Measurements from ENCODE around the gene TSHZ3. TPM values are rescaled to one million over a fixed set of nuclear protein-coding genes. Genes with fewer than 3 reads are reported as not detected.

The TSHZ3 gene
- total and polyA plus RNA-seq, 2 donors, result 0.28 to 1.1 TPM

DNA sequence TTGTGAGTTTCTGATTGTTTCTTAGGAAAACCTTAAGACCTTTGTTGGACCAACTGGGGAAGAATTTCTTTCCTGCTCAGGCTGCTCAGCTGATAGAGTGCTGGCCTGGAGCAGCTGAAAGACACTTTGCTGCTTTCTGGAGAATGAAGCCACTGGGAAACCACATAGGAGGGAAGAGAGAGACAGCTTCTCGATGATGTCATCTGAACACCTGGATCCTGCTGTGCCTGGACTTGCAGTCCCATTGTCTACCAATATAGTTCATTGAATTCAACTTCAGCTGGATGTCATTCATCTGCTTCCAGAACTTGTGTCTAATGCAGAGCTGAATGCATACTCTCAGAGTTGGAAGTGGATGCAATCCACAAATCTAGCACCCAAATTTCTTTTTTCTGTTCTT is 34.3 kb upstream of the TSHZ3 start:
- Histone ChIP-seq H3K4me1 (ENCODE audit: control insufficient read depth in 2 of 2, insufficient read depth in 2 of 2, low read length in 2 of 2) (no peaks in the 10 kb centered on the region), H3K27ac (ENCODE audit: low read depth in 1 of 2, low read length in 1 of 2) (no peak overlapping the region), H3K9me3 (ENCODE audit: control insufficient read depth in 2 of 2, insufficient read depth in 1 of 2, low read length in 1 of 2) (no peaks in the 10 kb centered on the region), H3K36me3 (ENCODE audit: control insufficient read depth in 2 of 2, insufficient read depth in 2 of 2, low read length in 1 of 2) (no peaks in the 10 kb centered on the region), H3K27me3 (ENCODE audit: control insufficient read depth in 2 of 2, insufficient read depth in 1 of 2, low read length in 1 of 2) (no peaks in the 10 kb centered on the region), H3K4me3 (ENCODE audit: low read length in 2 of 2) (no peak overlapping the region)
- WGBS, result 80% methylated on average over 1 of the region's 1 CpG
- DNase-seq (ENCODE audit: low read depth in 6 of 9, low spot score in 9 of 9), result no peak

DNA sequence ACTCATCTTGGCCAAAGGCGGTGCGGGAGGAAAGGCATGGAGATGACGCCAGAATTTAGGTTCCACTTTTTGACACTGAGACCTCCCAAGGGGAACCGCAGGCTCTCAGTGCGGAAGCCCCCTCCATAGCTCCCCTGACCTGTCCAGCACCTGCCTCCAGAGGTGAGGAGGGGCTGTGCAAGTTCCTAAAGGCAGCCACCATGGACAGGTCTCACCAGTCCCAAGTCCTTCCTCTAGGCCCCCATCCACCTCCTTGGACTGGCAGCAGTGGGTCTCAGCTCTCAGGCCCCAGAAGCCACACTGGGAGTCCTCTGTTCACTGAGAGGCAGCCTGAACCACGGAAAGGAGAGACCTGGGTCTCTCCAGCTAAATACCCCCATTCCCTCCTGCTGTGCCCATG is 31.6 kb upstream of the TSHZ3 start:
- Histone ChIP-seq H3K9me3 (ENCODE audit: control insufficient read depth in 2 of 2, insufficient read depth in 1 of 2, low read length in 1 of 2) (no peaks in the 10 kb centered on the region), H3K4me3 (ENCODE audit: low read length in 2 of 2) (no peak overlapping the region), H3K27me3 (ENCODE audit: control insufficient read depth in 2 of 2, insufficient read depth in 1 of 2, low read length in 1 of 2) (no peaks in the 10 kb centered on the region), H3K27ac (ENCODE audit: low read depth in 1 of 2, low read length in 1 of 2) (no peak overlapping the region), H3K4me1 (ENCODE audit: control insufficient read depth in 2 of 2, insufficient read depth in 2 of 2, low read length in 2 of 2) (no peaks in the 10 kb centered on the region), H3K36me3 (ENCODE audit: control insufficient read depth in 2 of 2, insufficient read depth in 2 of 2, low read length in 1 of 2) (no peaks in the 10 kb centered on the region)
- WGBS, result 94% methylated on average over 6 of the region's 6 CpGs
- DNase-seq (ENCODE audit: low read depth in 6 of 9, low spot score in 9 of 9), result no peak

GRCh38 chr19:31378404-31378803 is 29.2 kb upstream of the TSHZ3 start:
- WGBS, result 60% methylated on average over 4 of the region's 4 CpGs
- H3K36me3 ChIP-seq (ENCODE audit: control insufficient read depth in 2 of 2, insufficient read depth in 2 of 2, low read length in 1 of 2), result no peaks in the 10 kb centered on the region
- DNase-seq (ENCODE audit: low read depth in 6 of 9, low spot score in 9 of 9), result no peak
- H3K27ac ChIP-seq (ENCODE audit: low read depth in 1 of 2, low read length in 1 of 2), result no peak overlapping the region
- H3K4me1 ChIP-seq (ENCODE audit: control insufficient read depth in 2 of 2, insufficient read depth in 2 of 2, low read length in 2 of 2), result no peaks in the 10 kb centered on the region
- H3K9me3 ChIP-seq (ENCODE audit: control insufficient read depth in 2 of 2, insufficient read depth in 1 of 2, low read length in 1 of 2), result no peaks in the 10 kb centered on the region
- peaks cover 0 to 5% of the 10 kb centered on the region in 2 donors for H3K27me3 ChIP-seq (ENCODE audit: control insufficient read depth in 2 of 2, insufficient read depth in 1 of 2, low read length in 1 of 2)
- no peak overlapping the region for H3K4me3 ChIP-seq (ENCODE audit: low read length in 2 of 2)

- Histone ChIP-seq H3K27me3 (ENCODE audit: control insufficient read depth in 2 of 2, insufficient read depth in 1 of 2, low read length in 1 of 2) (peaks cover 0 to 5% of the 10 kb centered on the region in 2 donors), H3K27ac (ENCODE audit: low read depth in 1 of 2, low read length in 1 of 2) (no peak overlapping the region), H3K9me3 (ENCODE audit: control insufficient read depth in 2 of 2, insufficient read depth in 1 of 2, low read length in 1 of 2) (no peaks in the 10 kb centered on the region), H3K36me3 (ENCODE audit: control insufficient read depth in 2 of 2, insufficient read depth in 2 of 2, low read length in 1 of 2) (no peaks in the 10 kb centered on the region), H3K4me3 (ENCODE audit: low read length in 2 of 2) (no peak overlapping the region), H3K4me1 (ENCODE audit: control insufficient read depth in 2 of 2, insufficient read depth in 2 of 2, low read length in 2 of 2) (no peaks in the 10 kb centered on the region)
- WGBS, result 91% methylated on average over 1 of the region's 1 CpG
- no peak for DNase-seq (ENCODE audit: low read depth in 6 of 9, low spot score in 9 of 9)
Observed at GRCh38 chr19:31377736-31378135, 28.5 kb upstream of the TSHZ3 start.

DNA sequence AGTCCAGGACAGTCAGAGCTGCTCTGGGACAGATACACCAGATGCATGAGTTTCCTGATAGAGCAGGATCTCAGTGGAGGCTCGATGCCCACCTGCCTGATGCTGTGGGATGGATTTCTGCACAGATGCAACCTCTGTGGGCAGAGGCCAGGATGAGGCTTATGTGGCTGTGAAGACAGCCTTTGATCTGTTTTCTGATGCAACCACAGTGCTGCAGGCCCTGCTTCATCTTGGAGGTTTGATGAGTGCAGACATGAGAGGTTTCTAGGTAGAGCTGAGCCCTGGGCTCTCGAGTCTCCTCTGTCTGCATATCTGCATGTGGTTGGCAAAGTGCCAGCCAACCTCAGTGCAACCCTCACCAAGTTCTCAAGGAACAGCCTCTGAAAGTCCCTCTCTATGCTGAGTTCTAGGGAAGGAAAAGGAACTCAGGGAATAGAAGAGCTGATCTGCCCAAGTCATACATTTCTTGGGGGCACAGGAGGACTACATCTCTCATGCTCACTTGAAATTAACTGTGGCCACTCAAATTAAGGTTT is 23.1 kb upstream of the TSHZ3 start:
- Histone ChIP-seq H3K4me1 (ENCODE audit: control insufficient read depth in 2 of 2, insufficient read depth in 2 of 2, low read length in 2 of 2) (peaks cover 3 to 6% of the 10 kb centered on the region in 2 donors), H3K27ac (ENCODE audit: low read depth in 1 of 2, low read length in 1 of 2) (no peak overlapping the region), H3K27me3 (ENCODE audit: control insufficient read depth in 2 of 2, insufficient read depth in 1 of 2, low read length in 1 of 2) (peaks cover 0 to 5% of the 10 kb centered on the region in 2 donors), H3K4me3 (ENCODE audit: low read length in 2 of 2) (no peak overlapping the region), H3K36me3 (ENCODE audit: control insufficient read depth in 2 of 2, insufficient read depth in 2 of 2, low read length in 1 of 2) (no peaks in the 10 kb centered on the region), H3K9me3 (ENCODE audit: control insufficient read depth in 2 of 2, insufficient read depth in 1 of 2, low read length in 1 of 2) (no peaks in the 10 kb centered on the region)
- DNase-seq (ENCODE audit: low read depth in 6 of 9, low spot score in 9 of 9), result peak in 1 of 9 donors; percentile 47
- WGBS, result under 1% methylated on average over 2 of the region's 2 CpGs

DNA sequence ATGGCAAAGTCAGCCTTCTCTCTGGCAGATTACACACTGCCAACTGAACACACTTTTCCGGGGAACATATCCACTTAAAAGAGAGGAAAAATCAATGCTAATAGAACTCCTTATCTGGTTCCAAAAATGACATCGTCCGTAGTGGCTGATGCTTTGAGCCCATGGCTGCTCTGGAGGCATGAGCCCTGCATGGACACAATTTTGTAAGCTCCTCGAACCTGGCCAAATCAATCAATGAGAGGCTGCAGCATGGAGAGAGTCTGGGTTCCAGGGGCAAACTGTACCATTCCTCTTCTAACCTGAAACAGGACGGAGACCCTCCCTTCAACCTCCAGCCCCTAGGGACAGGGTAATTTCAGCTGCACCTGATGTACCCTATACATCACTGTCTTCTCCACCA is 21.0 kb upstream of the TSHZ3 start:
- no peak overlapping the region for H3K27ac ChIP-seq (ENCODE audit: low read depth in 1 of 2, low read length in 1 of 2)
- no peaks in the 10 kb centered on the region for H3K9me3 ChIP-seq (ENCODE audit: control insufficient read depth in 2 of 2, insufficient read depth in 1 of 2, low read length in 1 of 2)
- H3K4me3 ChIP-seq (ENCODE audit: low read length in 2 of 2), result no peak overlapping the region
- peaks cover 0 to 9% of the 10 kb centered on the region in 2 donors for H3K27me3 ChIP-seq (ENCODE audit: control insufficient read depth in 2 of 2, insufficient read depth in 1 of 2, low read length in 1 of 2)
- H3K4me1 ChIP-seq (ENCODE audit: control insufficient read depth in 2 of 2, insufficient read depth in 2 of 2, low read length in 2 of 2), result peaks cover 3 to 6% of the 10 kb centered on the region in 2 donors
- no peak for DNase-seq (ENCODE audit: low read depth in 6 of 9, low spot score in 9 of 9)
- 93% methylated on average over 5 of the region's 5 CpGs for WGBS
- no peaks in the 10 kb centered on the region for H3K36me3 ChIP-seq (ENCODE audit: control insufficient read depth in 2 of 2, insufficient read depth in 2 of 2, low read length in 1 of 2)

DNA sequence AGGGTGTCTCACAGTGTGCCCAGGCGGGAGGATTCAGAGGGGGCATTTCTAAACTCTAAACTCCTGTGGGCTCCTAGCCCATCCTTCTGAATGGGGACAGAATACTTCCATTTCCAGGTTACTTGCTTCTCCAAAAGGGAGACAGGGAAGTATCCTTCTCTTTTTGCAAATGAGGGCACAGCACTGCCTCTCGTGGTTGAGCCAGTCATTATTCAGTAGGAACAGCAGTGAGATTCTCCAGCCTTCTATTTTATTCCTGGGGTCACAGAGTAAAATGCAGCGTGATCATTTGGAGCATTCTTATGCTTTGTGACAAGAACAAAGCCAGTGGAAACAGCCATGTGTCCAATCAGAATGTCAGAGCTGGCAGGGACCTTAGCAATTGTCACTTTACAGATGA is 15.7 kb upstream of the TSHZ3 start:
- H3K4me3 ChIP-seq (ENCODE audit: low read length in 2 of 2), result no peak overlapping the region
- DNase-seq (ENCODE audit: low read depth in 6 of 9, low spot score in 9 of 9), result no peak
- H3K27ac ChIP-seq (ENCODE audit: low read depth in 1 of 2, low read length in 1 of 2), result no peak overlapping the region
- H3K27me3 ChIP-seq (ENCODE audit: control insufficient read depth in 2 of 2, insufficient read depth in 1 of 2, low read length in 1 of 2), result peaks cover 5 to 14% of the 10 kb centered on the region in 2 donors
- H3K4me1 ChIP-seq (ENCODE audit: control insufficient read depth in 2 of 2, insufficient read depth in 2 of 2, low read length in 2 of 2), result no peaks in the 10 kb centered on the region
- H3K36me3 ChIP-seq (ENCODE audit: control insufficient read depth in 2 of 2, insufficient read depth in 2 of 2, low read length in 1 of 2), result no peaks in the 10 kb centered on the region
- 75% methylated on average over 3 of the region's 3 CpGs for WGBS
- no peaks in the 10 kb centered on the region for H3K9me3 ChIP-seq (ENCODE audit: control insufficient read depth in 2 of 2, insufficient read depth in 1 of 2, low read length in 1 of 2)

DNA sequence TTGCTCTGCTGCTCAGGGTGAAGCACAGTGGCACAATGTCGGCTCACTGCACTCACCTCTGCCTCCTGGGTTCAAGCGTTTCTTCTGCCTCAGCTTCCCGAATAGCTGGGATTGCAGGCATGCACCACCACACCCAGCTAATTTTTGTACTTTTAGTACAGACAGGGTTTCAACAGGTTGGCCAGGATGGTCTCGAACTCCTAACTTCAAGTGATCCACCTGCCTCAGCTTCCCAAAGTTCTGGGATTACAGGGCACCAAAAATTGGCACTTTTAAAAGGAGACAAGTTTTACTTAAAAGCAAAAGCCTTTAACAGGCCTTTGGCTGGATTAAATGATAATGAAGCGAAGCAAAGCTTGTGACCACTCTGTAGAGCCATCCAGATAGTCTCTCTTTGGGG is 12.5 kb upstream of the TSHZ3 start:
- DNase-seq (ENCODE audit: low read depth in 6 of 9, low spot score in 9 of 9), result no peak
- H3K27me3 ChIP-seq (ENCODE audit: control insufficient read depth in 2 of 2, insufficient read depth in 1 of 2, low read length in 1 of 2), result peaks cover 13 to 39% of the 10 kb centered on the region in 2 donors
- no peaks in the 10 kb centered on the region for H3K9me3 ChIP-seq (ENCODE audit: control insufficient read depth in 2 of 2, insufficient read depth in 1 of 2, low read length in 1 of 2)
- no peaks in the 10 kb centered on the region for H3K4me1 ChIP-seq (ENCODE audit: control insufficient read depth in 2 of 2, insufficient read depth in 2 of 2, low read length in 2 of 2)
- H3K4me3 ChIP-seq (ENCODE audit: low read length in 2 of 2), result no peak overlapping the region
- WGBS, result 93% methylated on average over 5 of the region's 5 CpGs
- no peak overlapping the region for H3K27ac ChIP-seq (ENCODE audit: low read depth in 1 of 2, low read length in 1 of 2)
- no peaks in the 10 kb centered on the region for H3K36me3 ChIP-seq (ENCODE audit: control insufficient read depth in 2 of 2, insufficient read depth in 2 of 2, low read length in 1 of 2)

- no peak overlapping the region for H3K4me3 ChIP-seq (ENCODE audit: low read length in 2 of 2)
- H3K27me3 ChIP-seq (ENCODE audit: control insufficient read depth in 2 of 2, insufficient read depth in 1 of 2, low read length in 1 of 2), result peaks cover 57 to 76% of the 10 kb centered on the region in 2 donors
- no peaks in the 10 kb centered on the region for H3K4me1 ChIP-seq (ENCODE audit: control insufficient read depth in 2 of 2, insufficient read depth in 2 of 2, low read length in 2 of 2)
- H3K27ac ChIP-seq (ENCODE audit: low read depth in 1 of 2, low read length in 1 of 2), result no peak overlapping the region
- 34% methylated on average over 10 of the region's 10 CpGs for WGBS
- no peaks in the 10 kb centered on the region for H3K9me3 ChIP-seq (ENCODE audit: control insufficient read depth in 2 of 2, insufficient read depth in 1 of 2, low read length in 1 of 2)
- H3K36me3 ChIP-seq (ENCODE audit: control insufficient read depth in 2 of 2, insufficient read depth in 2 of 2, low read length in 1 of 2), result no peaks in the 10 kb centered on the region
- no peak for DNase-seq (ENCODE audit: low read depth in 6 of 9, low spot score in 9 of 9)
Observed at GRCh38 chr19:31357315-31357673, 8.1 kb upstream of the TSHZ3 start.
